ENCODE results near the gene FAM81A.
"Not testable (repeated sequence)": the region's sequence is repeated elsewhere in the genome, so short reads cannot be mapped to it uniquely, and the experiment has no call there.

Gene FAM81A

DNA sequence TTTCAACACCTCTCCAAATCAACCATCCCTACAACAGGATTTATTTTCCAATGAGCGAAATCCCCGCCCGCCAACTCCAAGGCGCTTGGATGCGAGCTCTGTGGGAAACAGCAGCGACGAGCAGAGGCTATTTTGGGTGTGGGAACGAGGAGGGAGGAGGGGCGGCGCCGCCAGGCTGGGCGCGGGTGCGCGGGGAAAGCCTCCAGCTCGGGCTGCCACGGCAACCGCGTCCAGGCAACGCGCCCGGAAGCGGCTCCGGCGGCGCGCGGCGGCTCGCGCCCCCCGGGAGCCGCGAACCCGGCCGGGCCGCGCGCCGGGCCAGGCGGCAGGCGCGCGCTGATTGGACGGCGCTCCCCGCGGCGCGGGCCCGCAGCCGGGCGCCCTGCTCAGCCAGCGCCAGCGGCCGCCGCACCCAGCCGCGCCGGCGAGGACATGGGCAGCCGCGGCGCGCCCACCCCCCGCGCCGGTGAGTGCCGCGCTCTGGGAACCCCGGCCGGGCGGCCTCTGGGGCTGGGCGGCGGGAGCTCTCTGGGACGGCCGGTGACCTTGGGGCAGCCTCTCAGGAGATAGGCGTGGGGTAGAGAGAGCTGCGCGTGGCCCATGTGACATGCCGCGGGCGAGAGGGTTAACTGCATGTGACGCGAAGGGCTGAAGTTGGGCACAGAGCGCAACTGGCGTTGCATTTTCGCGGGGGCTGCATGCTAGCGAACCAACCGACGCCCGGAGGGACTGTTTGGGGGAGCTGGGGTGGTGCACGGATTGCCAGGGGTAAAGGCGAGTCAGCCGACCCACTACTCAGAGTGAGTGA, at the start of gene FAM81A:
FAM81A (plus strand) TSS at position 370 of the 808 bp plus-strand sequence. CDS start 20,441 bp downstream, outside the sequence.
- peak; percentile 69 for DNase-seq

DNA sequence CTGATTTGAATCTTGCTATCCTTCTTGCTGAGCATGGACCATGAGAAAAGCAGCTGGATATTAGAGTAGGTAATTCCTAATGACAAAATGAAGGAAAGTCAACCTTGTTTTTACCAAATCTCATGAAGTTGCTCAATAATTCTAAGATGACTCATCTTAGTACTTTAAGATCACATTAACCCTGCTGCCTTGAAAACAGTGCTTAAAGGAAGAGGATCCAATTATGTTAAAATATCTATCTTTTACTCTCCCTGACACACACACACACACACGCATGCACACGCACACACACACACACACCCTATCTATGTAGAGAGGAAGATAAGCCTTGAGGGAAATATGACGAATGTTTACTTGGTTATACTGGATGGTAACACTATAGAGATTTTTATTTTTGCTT, 49.3 kb upstream of the FAM81A start:
- DNase-seq = no peak

GRCh38 chr15:59392299-59392698, 45.7 kb upstream of the FAM81A start:
- no peak for DNase-seq

DNA sequence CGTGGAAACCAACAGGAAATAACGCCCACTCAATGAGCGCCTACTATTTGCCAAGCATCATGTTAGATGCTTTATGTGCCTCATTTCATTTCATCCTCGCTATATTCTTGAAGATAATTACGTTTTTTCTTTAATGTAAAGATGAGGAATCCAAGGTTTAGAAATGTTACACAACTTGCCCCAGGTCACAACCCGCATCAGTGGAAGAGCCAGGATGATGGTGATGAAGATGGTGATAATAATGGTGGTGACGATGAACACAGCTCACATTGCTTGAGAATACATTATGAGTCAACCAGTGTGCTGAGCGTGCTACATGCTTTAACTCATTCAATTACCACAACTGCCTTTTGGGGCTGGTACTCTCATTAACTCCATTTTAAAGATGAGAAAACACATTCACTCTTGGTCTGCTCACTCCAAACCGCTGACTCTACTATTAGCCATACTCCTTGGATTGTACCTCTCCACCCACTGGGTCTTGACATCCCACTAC, 43.8 kb upstream of the FAM81A start:
- no peak for DNase-seq

DNA sequence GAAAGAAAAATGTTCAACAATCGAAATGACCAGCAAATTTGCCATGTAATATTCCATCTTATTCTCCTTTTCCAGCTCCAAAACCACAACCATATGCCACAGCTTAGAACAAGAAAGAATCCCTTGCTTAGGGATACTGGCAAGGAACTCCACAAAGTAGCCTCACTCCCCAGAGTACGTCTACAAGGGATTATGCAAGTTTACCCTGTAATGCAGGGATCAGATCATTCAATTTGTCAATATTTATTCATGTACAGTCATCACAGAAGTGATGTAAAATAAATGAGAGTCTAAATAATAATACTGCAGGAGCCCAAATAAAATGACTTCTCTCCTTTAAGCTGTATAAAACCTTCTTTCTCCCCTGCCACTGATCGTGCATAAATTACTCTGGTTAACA, 41.8 kb upstream of the FAM81A start:
- no peak for DNase-seq

DNA sequence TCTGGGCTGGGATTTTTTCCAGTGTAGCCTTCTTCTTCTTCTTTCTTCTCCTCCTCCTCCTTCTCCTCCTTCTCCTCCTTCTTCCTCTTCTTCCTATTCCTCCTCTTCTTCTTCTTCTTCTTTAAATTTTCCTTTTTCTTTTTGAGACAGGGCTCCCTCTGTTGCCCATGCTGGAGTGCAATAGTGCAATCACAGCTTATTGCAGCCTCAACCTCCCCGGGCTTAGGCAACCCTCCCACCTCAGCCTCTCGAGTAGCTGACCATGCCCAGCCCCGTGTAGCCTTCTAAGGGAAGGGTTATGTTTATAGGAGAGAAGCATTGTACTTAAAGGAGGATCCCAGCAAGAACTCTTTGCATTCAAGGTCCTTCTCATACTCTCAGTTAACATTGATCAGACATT, 41.3 kb upstream of the FAM81A start:
- no peak for DNase-seq

- DNase-seq = no peak
Observed at GRCh38 chr15:59398220-59398619, 39.8 kb upstream of the FAM81A start.

DNA sequence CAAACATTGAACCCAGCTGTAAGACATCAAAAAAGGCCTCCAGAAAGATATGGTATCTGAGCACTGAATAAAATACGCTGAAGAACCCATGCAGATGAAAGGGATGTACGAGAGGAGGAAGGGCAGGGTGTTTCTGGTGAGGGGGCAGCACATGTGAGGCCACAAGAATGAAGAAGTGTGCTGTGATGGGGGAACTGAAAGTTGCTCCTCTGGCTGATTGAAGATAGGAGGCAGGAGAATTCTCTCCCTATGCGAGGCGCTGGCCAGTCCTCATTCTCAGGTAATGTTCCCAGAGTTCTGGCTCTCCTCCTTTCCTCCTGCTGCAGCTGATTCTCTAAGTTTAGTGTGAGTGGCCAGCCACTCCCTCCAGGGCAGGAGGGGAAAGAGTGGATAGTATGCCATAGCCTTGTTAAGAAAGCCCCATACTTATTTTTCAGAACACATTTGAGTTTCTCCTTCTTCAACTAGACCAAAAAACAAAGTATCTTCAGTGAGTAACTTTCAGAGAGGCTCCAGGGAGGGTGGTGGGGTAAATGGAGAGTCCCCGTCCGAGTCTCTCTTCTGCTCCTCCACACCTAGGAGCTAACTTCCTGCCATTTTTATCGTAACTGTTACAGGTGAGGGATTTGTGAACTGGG, 38.4 kb upstream of the FAM81A start:
- DNase-seq = no peak

- DNase-seq = no peak
Observed at GRCh38 chr15:59400103-59400813, 37.7 kb upstream of the FAM81A start.

DNA sequence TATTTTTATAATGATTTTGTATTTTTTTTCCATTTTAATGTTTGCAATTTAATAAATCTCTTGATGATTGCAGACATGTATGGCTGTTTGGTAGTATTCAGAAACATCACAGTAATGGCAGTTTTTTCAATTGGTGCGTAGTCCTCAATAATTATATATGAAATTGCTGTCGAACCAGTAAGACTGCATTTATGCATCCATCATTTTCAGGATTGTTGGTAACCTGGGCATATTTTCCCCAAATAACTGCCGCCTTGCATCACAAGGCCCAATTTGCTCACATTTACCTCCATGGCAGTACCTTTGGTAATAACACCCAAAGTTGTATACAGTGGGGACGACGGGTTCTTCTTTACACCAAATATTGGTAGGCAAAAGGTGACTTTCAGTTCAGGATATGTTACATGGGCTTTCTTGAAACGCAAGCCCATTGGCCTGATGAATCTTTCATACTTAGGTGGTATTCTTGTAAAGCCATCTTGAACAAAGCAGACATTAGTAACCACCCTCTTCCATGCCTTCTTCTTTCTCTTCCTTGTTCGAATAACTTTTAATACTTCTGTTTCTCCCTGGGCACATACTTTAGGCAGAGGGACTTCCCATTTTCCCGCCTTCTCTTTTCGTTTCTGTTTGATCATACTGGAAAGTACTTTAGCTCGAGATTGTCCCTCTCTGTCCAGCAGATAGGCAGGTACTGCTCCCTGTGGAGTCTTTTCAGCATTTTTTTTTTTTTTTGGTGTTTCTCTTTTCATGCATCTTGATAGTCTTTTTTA, 36.7 kb upstream of the FAM81A start:
- not testable (repeated sequence) for DNase-seq

GRCh38 chr15:59401824-59402569, 36.0 kb upstream of the FAM81A start:
- peak; percentile 33 for DNase-seq

GRCh38 chr15:59405079-59405478, 32.9 kb upstream of the FAM81A start:
- no peak for DNase-seq

- no peak for DNase-seq
Observed at GRCh38 chr15:59406446-59406845, 31.5 kb upstream of the FAM81A start.

DNA sequence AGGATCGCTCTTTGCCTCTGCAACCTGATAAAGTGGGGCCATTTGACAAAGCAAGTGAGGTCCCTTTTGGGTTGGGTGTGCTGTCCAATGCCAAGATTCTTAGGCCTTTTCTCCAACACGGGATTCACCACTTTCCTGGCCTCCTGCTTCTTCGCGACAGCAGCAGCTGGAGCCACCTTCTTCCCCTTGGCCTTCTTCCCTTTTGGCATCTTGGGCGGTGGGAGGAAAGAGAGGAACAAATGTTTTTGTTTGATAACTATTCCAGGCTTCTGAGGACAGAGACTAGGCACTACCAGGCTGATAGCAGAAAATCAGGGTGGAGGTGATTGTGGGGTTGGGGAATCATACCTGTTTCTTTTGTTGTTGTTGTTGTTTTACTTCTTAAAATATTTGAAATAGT, 30.0 kb upstream of the FAM81A start:
- no peak for DNase-seq

DNA sequence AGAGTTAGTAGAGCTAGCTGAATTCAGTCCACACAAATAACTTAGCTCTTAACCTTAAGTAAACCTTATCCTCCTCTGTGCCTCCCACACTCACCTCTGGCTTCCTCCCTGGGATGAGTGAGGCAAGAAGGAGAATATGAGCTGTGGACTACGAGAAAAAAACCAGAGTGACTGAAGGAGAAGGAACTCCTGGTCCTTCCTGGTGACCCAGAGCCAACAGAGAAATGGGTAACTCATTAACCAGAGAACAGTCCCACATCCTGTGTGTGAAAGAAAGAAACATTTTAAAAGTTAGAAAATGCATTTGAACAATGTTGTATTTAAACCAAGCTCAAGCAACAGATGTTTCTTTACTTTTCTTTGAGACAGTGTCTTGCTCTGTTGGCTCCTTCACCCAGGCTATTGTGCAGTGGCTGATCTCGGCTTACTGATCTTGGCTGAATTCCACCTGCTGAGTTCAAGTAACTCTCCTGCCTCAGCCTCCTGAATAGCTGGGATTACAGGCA, 27.5 kb upstream of the FAM81A start:
- DNase-seq = no peak

GRCh38 chr15:59413577-59413976, 24.4 kb upstream of the FAM81A start:
- DNase-seq = no peak

GRCh38 chr15:59416816-59417215, 21.2 kb upstream of the FAM81A start:
- no peak for DNase-seq

GRCh38 chr15:59419170-59419569, 18.8 kb upstream of the FAM81A start:
- no peak for DNase-seq

GRCh38 chr15:59420108-59420507, 17.9 kb upstream of the FAM81A start:
- no peak for DNase-seq

GRCh38 chr15:59420986-59421618, 16.9 kb upstream of the FAM81A start:
- DNase-seq = no peak

- DNase-seq = no peak
Observed at GRCh38 chr15:59424616-59425015, 13.4 kb upstream of the FAM81A start.

Data from NCI-H1092 (cell line).